HepG2 (cell line): Measurements from ENCODE around the gene AGAP1. TPM values are rescaled to one million over a fixed set of nuclear protein-coding genes. Genes with fewer than 3 reads are reported as not detected.

Source experiments
- AKNA ChIP-seq: sonication (generic); formaldehyde crosslinking; IDR thresholded peaks from 2 replicates; pipeline ENCODE4 v1.4.0; 2020; ENCODE audit warnings: missing genetic modification reagents, borderline replicate concordance
- ATAD3A ChIP-seq: sonication (generic); formaldehyde crosslinking; IDR thresholded peaks from 2 replicates; pipeline ENCODE4 v1.4.0; 2020; ENCODE audit warnings: missing genetic modification reagents
- DMAP1 ChIP-seq: IDR thresholded peaks from 2 replicates; pipeline ENCODE4 v1.6.1; 2016
- HMG20A ChIP-seq: IDR thresholded peaks from 2 replicates; pipeline ENCODE4 v1.6.1; 2016; ENCODE audit warnings: borderline replicate concordance
- IKZF5 ChIP-seq: IDR thresholded peaks from 2 replicates; pipeline ENCODE4 v1.6.1; 2018; ENCODE audit warnings: missing genetic modification reagents, mild to moderate bottlenecking, missing compliant biosample characterization
- KLF13 ChIP-seq: sonication (generic); formaldehyde crosslinking; IDR thresholded peaks from 2 replicates; pipeline ENCODE4 v1.4.0; 2020; ENCODE audit warnings: mild to moderate bottlenecking, missing genetic modification reagents
- MIXL1 ChIP-seq: IDR thresholded peaks from 2 replicates; pipeline ENCODE4 v1.6.1; 2016
- PAX8 ChIP-seq: sonication (generic); formaldehyde crosslinking; IDR thresholded peaks from 2 replicates; pipeline ENCODE4 v1.8.0; 2022; ENCODE audit warnings: mild to moderate bottlenecking, missing genetic modification reagents, borderline replicate concordance
- SPEN ChIP-seq: sonication (generic); formaldehyde crosslinking; IDR thresholded peaks from 2 replicates; pipeline ENCODE4 v1.5.1; 2020; ENCODE audit warnings: low read depth, mild to moderate bottlenecking, missing genetic modification reagents
- SRSF9 ChIP-seq: fragments of 200-400 bp; formaldehyde crosslinking; IDR thresholded peaks from 2 replicates; pipeline ENCODE4 v1.6.1; 2018; ENCODE audit warnings: borderline replicate concordance, mild to moderate bottlenecking, low read depth, low read length; ENCODE audit not compliant: insufficient read depth, poor library complexity, severe bottlenecking
- TARDBP ChIP-seq: sonication (generic); formaldehyde crosslinking; IDR thresholded peaks from 2 replicates; pipeline ENCODE4 v1.8.0; 2022; ENCODE audit warnings: mild to moderate bottlenecking, missing genetic modification reagents
- ZIK1 ChIP-seq: sonication (generic); formaldehyde crosslinking; IDR thresholded peaks from 2 replicates; pipeline ENCODE4 v1.5.0; 2020; ENCODE audit warnings: mild to moderate bottlenecking, low read depth, missing genetic modification reagents, borderline replicate concordance
- ZNF34 ChIP-seq: sonication (generic); formaldehyde crosslinking; IDR thresholded peaks from 2 replicates; pipeline ENCODE4 v1.4.0; 2020; ENCODE audit warnings: mild to moderate bottlenecking, missing genetic modification reagents, borderline replicate concordance
- ZNF709 ChIP-seq: sonication (generic); formaldehyde crosslinking; IDR thresholded peaks from 2 replicates; pipeline ENCODE4 v1.5.0; 2020; ENCODE audit warnings: mild to moderate bottlenecking, missing genetic modification reagents
- ZNF710 ChIP-seq: sonication (generic); formaldehyde crosslinking; IDR thresholded peaks from 2 replicates; pipeline ENCODE4 v1.5.0; 2020; ENCODE audit warnings: mild to moderate bottlenecking, missing genetic modification reagents, borderline replicate concordance
- ZNF720 ChIP-seq: sonication (generic); formaldehyde crosslinking; IDR thresholded peaks from 2 replicates; pipeline ENCODE4 v1.4.0; 2020; ENCODE audit warnings: missing genetic modification reagents
- polyA plus RNA-seq, 8 experiments: library from polyadenylated mRNA; depleted of rRNA in 3 of 8; stranded (reverse) in 7 of 8; unstranded in 1 of 8; fragments of >200 nt; fragmentation: Illumina TruSeq in 4 of 8; extraction: Trizol in 4 of 8; gene quantifications; 2 replicates each; pipeline versions ENCODE4 v1.2.1 to v1.2.3, GENCODE V29; 2011 to 2016; ENCODE audit warnings: low read depth in 4 of 8, missing spikeins in 1 of 8, mixed read lengths in 1 of 8; ENCODE audit not compliant: insufficient read depth in 1 of 8
- total RNA-seq, 5 experiments: library from RNA; depleted of rRNA; stranded (reverse); fragments of >200 nt; fragmentation: Illumina TruSeq; extraction: Trizol; gene quantifications; 2 replicates each; pipeline ENCODE4 v1.2.3, GENCODE V29; 2016; ENCODE audit warnings: low read depth in 1 of 5
- TF ChIP-seq, protein P1 (sequence below): sonication (generic); formaldehyde crosslinking; conservative IDR thresholded peaks from 2 replicates; pipeline ENCODE4 v1.4.0; 2020; ENCODE audit warnings: missing genetic modification reagents
- TF ChIP-seq, protein P2 (sequence below): sonication (generic); formaldehyde crosslinking; IDR thresholded peaks from 2 replicates; pipeline ENCODE4 v1.4.0; 2020; ENCODE audit warnings: missing genetic modification reagents, mild to moderate bottlenecking, borderline replicate concordance

The AGAP1 gene
- total and polyA plus RNA-seq, 2 of the 13 experiments (the other 11 are each of a cell fraction or from before 2014, with no cell fraction given), result 21.2 to 32.7 TPM

GRCh38 chr2:235577404-235578330 is 83.8 kb downstream of the AGAP1 start (continued):
- TF ChIP-seq ZNF709 (CRISPR knock-in tag), result no peak
- TF ChIP-seq SPEN (CRISPR knock-in tag), result no peak; the same call in 1 of the 2 replicates
- no peak for TF ChIP-seq KLF13 (CRISPR knock-in tag)
- no peak for TF ChIP-seq AKNA
- TF ChIP-seq IKZF5 (CRISPR knock-in tag), result peak; percentile 67
- TF ChIP-seq, protein P1, sequence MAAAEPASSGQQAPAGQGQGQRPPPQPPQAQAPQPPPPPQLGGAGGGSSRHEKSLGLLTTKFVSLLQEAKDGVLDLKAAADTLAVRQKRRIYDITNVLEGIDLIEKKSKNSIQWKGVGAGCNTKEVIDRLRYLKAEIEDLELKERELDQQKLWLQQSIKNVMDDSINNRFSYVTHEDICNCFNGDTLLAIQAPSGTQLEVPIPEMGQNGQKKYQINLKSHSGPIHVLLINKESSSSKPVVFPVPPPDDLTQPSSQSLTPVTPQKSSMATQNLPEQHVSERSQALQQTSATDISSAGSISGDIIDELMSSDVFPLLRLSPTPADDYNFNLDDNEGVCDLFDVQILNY (CRISPR knock-in tag), result no peak
- peak; percentile 71; the same call in 1 of the 2 replicates for TF ChIP-seq PAX8 (CRISPR knock-in tag)
- TF ChIP-seq ZNF34 (CRISPR knock-in tag), result peak; percentile 62; the same call in 1 of the 2 replicates
- TF ChIP-seq ZNF710, result peak; percentile 74; the same call in 1 of the 2 replicates
- TF ChIP-seq, protein P2, sequence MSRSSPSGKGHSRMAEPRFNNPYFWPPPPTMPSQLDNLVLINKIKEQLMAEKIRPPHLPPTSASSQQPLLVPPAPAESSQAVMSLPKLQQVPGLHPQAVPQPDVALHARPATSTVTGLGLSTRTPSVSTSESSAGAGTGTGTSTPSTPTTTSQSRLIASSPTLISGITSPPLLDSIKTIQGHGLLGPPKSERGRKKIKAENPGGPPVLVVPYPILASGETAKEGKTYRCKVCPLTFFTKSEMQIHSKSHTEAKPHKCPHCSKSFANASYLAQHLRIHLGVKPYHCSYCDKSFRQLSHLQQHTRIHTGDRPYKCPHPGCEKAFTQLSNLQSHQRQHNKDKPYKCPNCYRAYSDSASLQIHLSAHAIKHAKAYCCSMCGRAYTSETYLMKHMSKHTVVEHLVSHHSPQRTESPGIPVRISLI (CRISPR knock-in tag), result peak; percentile 86
- peak; percentile 18; the same call in 1 of the 2 replicates for TF ChIP-seq HMG20A (CRISPR knock-in tag)
- TF ChIP-seq MIXL1 (CRISPR knock-in tag), result peak; percentile 48; the same call in 1 of the 2 replicates
- TF ChIP-seq ZIK1 (CRISPR knock-in tag), result no peak
- TF ChIP-seq DMAP1 (CRISPR knock-in tag), result no peak
- no peak for TF ChIP-seq ATAD3A (CRISPR knock-in tag)
- TF ChIP-seq SRSF9, result no peak
- no peak for TF ChIP-seq ZNF720 (CRISPR knock-in tag)
- peak; percentile 19; the same call in 1 of the 2 replicates for TF ChIP-seq TARDBP
